Right lobe of liver (tissue), 4 donors: ENCODE data around the gene B4GALNT1.

Experiments
- POLR2A ChIP-seq: fragments of 450-650 bp; IDR thresholded peaks from one replicate; pipeline ENCODE4 v1.6.1; 2017; ENCODE audit warnings: antibody characterized with exemption, mild to moderate bottlenecking
- TF ChIP-seq, protein P1 (sequence below), 4 donors: fragments of 200-600 bp in 3 of 4; fragments of 450-650 bp in 1 of 4; IDR thresholded peaks; one replicate each; pipeline versions ENCODE4 v1.5.1 to v1.8.0; 2016 to 2022; ENCODE audit warnings: antibody characterized with exemption in 4 of 4, mild to moderate bottlenecking in 2 of 4
- donor health status: DM: no; HTN: no; CAD: no.
- donor health status: DM: no; HTN: no; CAD: no.
- donor health status: DM: no; HTN: yes; CAD: no.

DNA sequence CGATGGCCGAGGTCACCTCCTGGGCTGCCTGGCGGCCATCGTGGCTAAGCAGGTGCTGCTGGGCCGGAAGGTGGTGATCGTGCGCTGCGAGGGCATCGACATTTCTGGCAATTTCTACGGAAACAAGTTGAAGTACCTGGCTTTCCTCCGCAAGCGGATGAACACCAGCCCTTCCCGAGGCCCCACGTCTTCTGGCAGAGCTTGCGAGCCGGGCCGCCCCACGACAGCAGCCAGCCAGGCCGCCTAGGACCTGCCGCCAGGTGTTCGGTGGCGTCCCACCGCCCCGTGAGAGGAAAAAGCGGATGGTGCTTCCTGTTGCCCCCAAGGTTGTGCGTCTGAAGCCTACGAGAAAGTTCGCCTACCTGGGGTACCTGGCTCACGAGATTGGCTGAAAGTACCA is 41.7 kb upstream of the B4GALNT1 start:
- TF ChIP-seq, protein P1, sequence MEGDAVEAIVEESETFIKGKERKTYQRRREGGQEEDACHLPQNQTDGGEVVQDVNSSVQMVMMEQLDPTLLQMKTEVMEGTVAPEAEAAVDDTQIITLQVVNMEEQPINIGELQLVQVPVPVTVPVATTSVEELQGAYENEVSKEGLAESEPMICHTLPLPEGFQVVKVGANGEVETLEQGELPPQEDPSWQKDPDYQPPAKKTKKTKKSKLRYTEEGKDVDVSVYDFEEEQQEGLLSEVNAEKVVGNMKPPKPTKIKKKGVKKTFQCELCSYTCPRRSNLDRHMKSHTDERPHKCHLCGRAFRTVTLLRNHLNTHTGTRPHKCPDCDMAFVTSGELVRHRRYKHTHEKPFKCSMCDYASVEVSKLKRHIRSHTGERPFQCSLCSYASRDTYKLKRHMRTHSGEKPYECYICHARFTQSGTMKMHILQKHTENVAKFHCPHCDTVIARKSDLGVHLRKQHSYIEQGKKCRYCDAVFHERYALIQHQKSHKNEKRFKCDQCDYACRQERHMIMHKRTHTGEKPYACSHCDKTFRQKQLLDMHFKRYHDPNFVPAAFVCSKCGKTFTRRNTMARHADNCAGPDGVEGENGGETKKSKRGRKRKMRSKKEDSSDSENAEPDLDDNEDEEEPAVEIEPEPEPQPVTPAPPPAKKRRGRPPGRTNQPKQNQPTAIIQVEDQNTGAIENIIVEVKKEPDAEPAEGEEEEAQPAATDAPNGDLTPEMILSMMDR (IDR thresholded peaks at IDR 0.05), result no peak
- TF ChIP-seq POLR2A, result no peak
